Medulla oblongata (tissue), 1 donor: Measurements from ENCODE around the gene TPPP2.

Experiments
- DNase-seq: peaks from one replicate; pipeline ENCODE4 v3.0.0-alpha.2; 2015; ENCODE audit errors: extremely low spot score

Gene TPPP2

GRCh38 chr14:21075719-21076437 is 45.9 kb downstream of the TPPP2 start:
- DNase-seq: no peak

- no peak for DNase-seq
These were observed 47.7 kb downstream of the TPPP2 start for GRCh38 chr14:21077672-21078071.

GRCh38 chr14:21078287-21078686 is 48.3 kb downstream of the TPPP2 start:
- DNase-seq: no peak

GRCh38 chr14:21078726-21079125 is 48.7 kb downstream of the TPPP2 start:
- DNase-seq: no peak

- DNase-seq: no peak
These were observed 51.6 kb downstream of the TPPP2 start for GRCh38 chr14:21081521-21082142.
